Effector memory CD4-positive, alpha-beta T cell (primary cell): ENCODE measurements around the gene ERC1.
"Not testable (repeated sequence)": the region's sequence is repeated elsewhere in the genome, so short reads cannot be mapped to it uniquely, and the experiment has no call there.

Experiments
- DNase-seq, 3 donors: peaks; one replicate each; pipeline ENCODE4 v3.0.0-alpha.2; 2020
- H3K27ac ChIP-seq: 2 replicates; pipeline ENCODE4 v1.7.0; 2013; ENCODE audit warnings: mild to moderate bottlenecking, low read length, moderate library complexity; ENCODE audit not compliant: insufficient read depth, poor library complexity, severe bottlenecking
- H3K27me3 ChIP-seq: replicated peaks from 2 replicates; pipeline ENCODE4 v1.7.0; 2013; ENCODE audit warnings: mild to moderate bottlenecking, low read length; ENCODE audit not compliant: insufficient read depth, control insufficient read depth, poor library complexity, severe bottlenecking
- H3K36me3 ChIP-seq: 2 replicates; pipeline ENCODE4 v1.7.0; 2013; ENCODE audit warnings: mild to moderate bottlenecking, low read length, moderate library complexity; ENCODE audit not compliant: control insufficient read depth, insufficient read depth
- H3K4me1 ChIP-seq: 2 replicates; pipeline ENCODE4 v1.7.0; 2013; ENCODE audit warnings: low read length, mild to moderate bottlenecking; ENCODE audit not compliant: control insufficient read depth, insufficient read depth, poor library complexity, severe bottlenecking
- H3K4me3 ChIP-seq: 2 replicates; pipeline ENCODE4 v1.7.0; 2013; ENCODE audit warnings: low read length, low read depth, mild to moderate bottlenecking; ENCODE audit not compliant: insufficient read depth, poor library complexity, severe bottlenecking
- H3K9me3 ChIP-seq: 2 replicates; pipeline ENCODE4 v1.7.0; 2013; ENCODE audit warnings: mild to moderate bottlenecking, low read length, moderate library complexity; ENCODE audit not compliant: control insufficient read depth

ERC1 gene

DNA sequence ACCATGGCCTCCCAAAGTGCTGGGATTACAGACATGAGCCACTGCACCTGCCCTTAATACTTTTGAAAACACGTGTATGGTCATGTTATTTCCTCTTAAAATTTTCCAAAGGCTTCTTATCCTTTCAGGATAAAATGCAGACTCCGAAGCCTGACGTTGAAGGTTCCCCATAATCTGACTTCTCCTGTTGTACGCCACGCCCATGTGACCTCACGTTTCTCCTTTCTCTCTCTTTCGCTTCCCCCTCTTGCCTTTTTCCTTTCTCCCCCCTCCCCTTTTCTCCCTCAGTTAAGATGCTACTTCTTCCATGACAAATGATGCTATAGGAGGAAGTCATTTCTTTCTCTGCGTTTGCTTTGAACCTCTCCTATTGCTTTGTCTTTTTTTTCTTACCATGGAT lies 337.4 kb downstream of the ERC1 start:
- Histone ChIP-seq H3K9me3 (no peaks in the 10 kb centered on the region), H3K27ac (no peak overlapping the region), H3K36me3 (no peaks in the 10 kb centered on the region), H3K4me1 (no peaks in the 10 kb centered on the region), H3K27me3 (no peaks in the 10 kb centered on the region), H3K4me3 (no peak overlapping the region)
- DNase-seq = no peak

GRCh38 chr12:1329784-1330476 lies 338.9 kb downstream of the ERC1 start:
- no peaks in the 10 kb centered on the region for H3K27me3 ChIP-seq
- no peaks in the 10 kb centered on the region for H3K4me1 ChIP-seq
- no peaks in the 10 kb centered on the region for H3K36me3 ChIP-seq
- no peak overlapping the region for H3K27ac ChIP-seq
- no peak overlapping the region for H3K4me3 ChIP-seq
- DNase-seq = no peak
- no peaks in the 10 kb centered on the region for H3K9me3 ChIP-seq

GRCh38 chr12:1330477-1330827 lies 339.4 kb downstream of the ERC1 start:
- Histone ChIP-seq H3K4me1 (no peaks in the 10 kb centered on the region), H3K9me3 (no peaks in the 10 kb centered on the region), H3K27ac (no peak overlapping the region), H3K4me3 (no peak overlapping the region), H3K27me3 (no peaks in the 10 kb centered on the region), H3K36me3 (no peaks in the 10 kb centered on the region)
- no peak for DNase-seq

- Histone ChIP-seq H3K27me3 (no peaks in the 10 kb centered on the region), H3K36me3 (no peaks in the 10 kb centered on the region), H3K27ac (no peak overlapping the region), H3K4me1 (no peaks in the 10 kb centered on the region), H3K9me3 (no peaks in the 10 kb centered on the region), H3K4me3 (no peak overlapping the region)
- DNase-seq = no peak
Measured at GRCh38 chr12:1332327-1332726, 341.3 kb downstream of the ERC1 start.

GRCh38 chr12:1338483-1339177 lies 347.6 kb downstream of the ERC1 start:
- Histone ChIP-seq H3K36me3 (no peaks in the 10 kb centered on the region), H3K9me3 (no peaks in the 10 kb centered on the region), H3K4me3 (no peak overlapping the region), H3K27ac (no peak overlapping the region), H3K27me3 (no peaks in the 10 kb centered on the region), H3K4me1 (no peaks in the 10 kb centered on the region)
- DNase-seq = no peak

GRCh38 chr12:1339178-1339541 lies 348.1 kb downstream of the ERC1 start:
- not testable (repeated sequence) for H3K9me3 ChIP-seq, H3K27me3 ChIP-seq, H3K4me1 ChIP-seq, H3K36me3 ChIP-seq, H3K27ac ChIP-seq, H3K4me3 ChIP-seq, DNase-seq

DNA sequence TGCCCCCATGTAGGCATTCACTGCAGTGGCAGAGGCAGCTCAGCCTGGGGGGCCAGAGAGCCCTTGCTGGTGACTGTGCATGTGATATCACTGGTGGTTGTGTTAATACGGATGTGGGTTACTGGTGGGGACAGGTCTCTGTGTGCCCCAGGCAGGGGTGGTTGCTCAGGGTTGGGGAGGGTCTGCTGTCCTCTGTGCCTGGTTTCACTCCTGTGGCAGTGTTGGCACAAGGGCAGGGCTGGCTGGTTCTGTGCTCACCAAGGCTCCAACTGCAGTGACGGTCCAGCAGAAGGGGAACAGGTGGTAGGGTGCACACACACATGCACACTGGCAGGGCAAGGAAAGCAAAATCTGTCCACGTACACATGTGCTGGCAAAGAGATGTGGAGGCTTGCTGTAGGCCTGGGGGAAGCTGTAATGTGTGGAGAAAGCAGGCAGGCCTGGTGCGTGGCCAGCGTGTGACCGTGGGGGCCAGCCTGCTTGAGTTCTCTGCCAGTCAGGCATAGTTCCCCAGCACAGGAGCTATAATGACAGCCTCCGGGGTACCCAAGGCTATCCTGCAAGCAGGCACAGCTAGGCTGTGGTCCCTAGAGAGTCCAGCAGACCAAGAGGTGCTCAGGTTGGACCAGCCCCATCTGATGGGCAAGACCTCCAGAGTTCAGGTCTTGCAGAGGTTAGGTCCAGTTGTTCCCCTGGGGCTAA lies 348.7 kb downstream of the ERC1 start:
- no peak for DNase-seq
- H3K4me3 ChIP-seq = no peak overlapping the region
- no peak overlapping the region for H3K27ac ChIP-seq
- no peaks in the 10 kb centered on the region for H3K9me3 ChIP-seq
- H3K36me3 ChIP-seq = no peaks in the 10 kb centered on the region
- H3K4me1 ChIP-seq = no peaks in the 10 kb centered on the region
- H3K27me3 ChIP-seq = no peaks in the 10 kb centered on the region

- DNase-seq, H3K4me1 ChIP-seq, H3K27ac ChIP-seq, H3K27me3 ChIP-seq, H3K9me3 ChIP-seq, H3K4me3 ChIP-seq, H3K36me3 ChIP-seq: not testable (repeated sequence)
Measured at GRCh38 chr12:1341270-1341669, 350.2 kb downstream of the ERC1 start.

- Histone ChIP-seq H3K4me1 (no peaks in the 10 kb centered on the region), H3K9me3 (no peaks in the 10 kb centered on the region), H3K27me3 (no peaks in the 10 kb centered on the region), H3K4me3 (no peak overlapping the region), H3K36me3 (no peaks in the 10 kb centered on the region), H3K27ac (no peak overlapping the region)
- no peak for DNase-seq
Measured at GRCh38 chr12:1343422-1343821, 352.4 kb downstream of the ERC1 start.

- no peak for DNase-seq
- H3K4me1 ChIP-seq = no peaks in the 10 kb centered on the region
- no peaks in the 10 kb centered on the region for H3K9me3 ChIP-seq
- no peaks in the 10 kb centered on the region for H3K36me3 ChIP-seq
- no peak overlapping the region for H3K4me3 ChIP-seq
- no peaks in the 10 kb centered on the region for H3K27me3 ChIP-seq
- H3K27ac ChIP-seq = no peak overlapping the region
Measured at GRCh38 chr12:1344245-1344644, 353.2 kb downstream of the ERC1 start.
